Measurements from ENCODE around the gene RTN1.

GRCh38 chr14:59675394-59675793 lies 195.2 kb downstream of the RTN1 start:
- no peak for TF ChIP-seq CTCF (IDR thresholded peaks at IDR 0.05 in 2 of 3, conservative IDR thresholded peaks at IDR 0.05 in 1 of 3; ENCODE audit: control insufficient read depth in 2 of 3, extremely low read depth in 1 of 3, insufficient read depth in 1 of 3, low read depth in 3 of 3, low read length in 3 of 3)
- TF ChIP-seq ASH2L (IDR thresholded peaks at IDR 0.05; ENCODE audit: borderline replicate concordance, low read depth): no peak
- TF ChIP-seq NFXL1 (IDR thresholded peaks at IDR 0.05; ENCODE audit: borderline replicate concordance): no peak
